HepG2 (cell line): ENCODE data around the gene ABCA4. TPM values are rescaled to one million over a fixed set of nuclear protein-coding genes. Genes with fewer than 3 reads are reported as not detected.

Experiments
- ATAC-seq: fragments of 200-7000 bp; cut with Tn5 transposase; 3 replicates; pipeline ENCODE4 v1.9.1; 2020; ENCODE audit warnings: mild to moderate bottlenecking, moderate library complexity
- BruUV-seq: library from RNA; stranded (reverse); fragments of 400-500 nt; replicated peaks from 2 replicates; lab custom pipeline; 2021; lab: Mats Ljungman, UMichigan
- CTCF ChIA-PET: fragments of 300-600 bp; formaldehyde crosslinking; extraction: SDS; loops from one replicate; lab custom pipeline; 2021; ENCODE audit warnings: low total read pairs, inconsistent platforms, low intra/inter-chr PET ratio; lab: Yijun Ruan, JAX
- POLR2A ChIA-PET: fragments of 350-600 bp; sonication (Branson Sonifier 250); formaldehyde crosslinking; loops from one replicate; lab custom pipeline; 2020; ENCODE audit warnings: antibody characterized with exemption, inconsistent platforms; lab: Yijun Ruan, JAX
- DNase-seq: peaks from one replicate; pipeline ENCODE4 v3.0.0-alpha.2; 2015; ENCODE audit warnings: low spot score
- FAIRE-seq: peaks from 3 replicates; lab custom pipeline; 2011; peaks lifted over from hg19 to GRCh38; lab: Jason Lieb, UNC
- H2AFZ ChIP-seq: one replicate; pipeline ENCODE4 v1.6.1; 2011; ENCODE audit warnings: low read length, inconsistent platforms
- H3K27ac ChIP-seq: fragments of 300-600 bp; 3 replicates; pipeline ENCODE4 v1.8.0; 2011; ENCODE audit warnings: mixed run types, mild to moderate bottlenecking, mixed read lengths, low read length, inconsistent platforms; ENCODE audit not compliant: insufficient read depth; ENCODE audit errors: extremely low read length
- H3K27me3 ChIP-seq, 2 experiments: fragments of 200-600 bp in 1 of 2; 2 replicates in 1 of 2; 3 replicates in 1 of 2; pipeline versions ENCODE4 v1.6.0 to v1.8.0; 2011; ENCODE audit warnings: low read length in 2 of 2, mild to moderate bottlenecking in 2 of 2, moderate library complexity in 2 of 2, inconsistent platforms in 1 of 2; ENCODE audit not compliant: insufficient read depth in 2 of 2, control insufficient read depth in 1 of 2
- H3K36me3 ChIP-seq, 2 experiments: fragments of 200-600 bp in 1 of 2; replicated peaks in 1 of 2; 2 replicates in 1 of 2; 3 replicates in 1 of 2; pipeline versions ENCODE4 v1.5.1 to v1.8.0; 2011; ENCODE audit warnings: low read length in 2 of 2, inconsistent platforms in 1 of 2; ENCODE audit not compliant: insufficient read depth in 2 of 2, control insufficient read depth in 1 of 2
- H3K4me1 ChIP-seq: 2 replicates; pipeline ENCODE4 v1.5.1; 2012; ENCODE audit warnings: low read length, inconsistent platforms; ENCODE audit not compliant: insufficient read depth
- H3K4me2 ChIP-seq: 2 replicates; pipeline ENCODE4 v1.6.0; 2011; ENCODE audit warnings: low read depth, low read length, inconsistent platforms
- H3K4me3 ChIP-seq, 3 experiments: fragments of 200-600 bp in 1 of 3; sonication (generic), shearing (Covaris generic) in 1 of 3; replicated peaks in 1 of 3; 2 replicates each; pipeline ENCODE4 v1.5.1; 2011 to 2016; ENCODE audit warnings: low read length in 3 of 3, inconsistent platforms in 2 of 3, low read depth in 2 of 3, mild to moderate bottlenecking in 2 of 3, control low read depth in 1 of 3, mixed read lengths in 1 of 3; ENCODE audit not compliant: insufficient read depth in 1 of 3
- H3K79me2 ChIP-seq: one replicate; pipeline ENCODE4 v1.6.1; 2011; ENCODE audit warnings: low read length, inconsistent platforms; ENCODE audit not compliant: insufficient read depth
- H3K9ac ChIP-seq: 2 replicates; pipeline ENCODE4 v1.6.0; 2011; ENCODE audit warnings: mild to moderate bottlenecking, low read depth, low read length, inconsistent platforms; ENCODE audit not compliant: insufficient read depth
- H3K9me3 ChIP-seq: 2 replicates; pipeline ENCODE4 v1.5.1; 2012; ENCODE audit warnings: mild to moderate bottlenecking, low read length
- H4K20me1 ChIP-seq: 2 replicates; pipeline ENCODE4 v1.6.0; 2011; ENCODE audit warnings: inconsistent platforms, mild to moderate bottlenecking, low read length, moderate library complexity; ENCODE audit not compliant: insufficient read depth
- ARNTL ChIP-seq: sonication (generic); formaldehyde crosslinking; IDR thresholded peaks from 2 replicates; pipeline ENCODE4 v1.4.0; 2020; ENCODE audit warnings: mild to moderate bottlenecking, missing genetic modification reagents
- ATAD3A ChIP-seq: sonication (generic); formaldehyde crosslinking; IDR thresholded peaks from 2 replicates; pipeline ENCODE4 v1.4.0; 2020; ENCODE audit warnings: missing genetic modification reagents
- ATF1 ChIP-seq: IDR thresholded peaks from 2 replicates; pipeline ENCODE4 v1.6.1; 2016; ENCODE audit warnings: mild to moderate bottlenecking, control low read depth
- ELF3 ChIP-seq: IDR thresholded peaks from 2 replicates; pipeline ENCODE4 v1.6.1; 2016; ENCODE audit warnings: missing genetic modification reagents, missing compliant biosample characterization
- FOXC1 ChIP-seq: sonication (generic); formaldehyde crosslinking; IDR thresholded peaks from 2 replicates; pipeline ENCODE4 v1.8.0; 2022; ENCODE audit warnings: mild to moderate bottlenecking, missing genetic modification reagents, borderline replicate concordance
- FOXK1 ChIP-seq: sonication (generic); formaldehyde crosslinking; IDR thresholded peaks from 2 replicates; pipeline ENCODE4 v1.4.0; 2020; ENCODE audit warnings: low read depth, missing genetic modification reagents, borderline replicate concordance
- FOXP1 ChIP-seq, 2 experiments: fragments of 450-650 bp in 1 of 2; IDR thresholded peaks; 2 replicates each; pipeline ENCODE4 v1.6.1; 2017 to 2018; ENCODE audit warnings: antibody characterized with exemption in 1 of 2
- HDAC1 ChIP-seq: sonication (generic); formaldehyde crosslinking; IDR thresholded peaks from 2 replicates; pipeline ENCODE4 v1.5.1; 2020; ENCODE audit warnings: mild to moderate bottlenecking, missing genetic modification reagents
- HOXA3 ChIP-seq: sonication (generic); formaldehyde crosslinking; IDR thresholded peaks from 2 replicates; pipeline ENCODE4 v1.5.0; 2020; ENCODE audit warnings: missing genetic modification reagents
- ISX ChIP-seq: sonication (generic); formaldehyde crosslinking; conservative IDR thresholded peaks from 2 replicates; pipeline ENCODE4 v1.5.0; 2020; ENCODE audit warnings: missing genetic modification reagents
- MEIS1 ChIP-seq: sonication (generic); formaldehyde crosslinking; IDR thresholded peaks from 2 replicates; pipeline ENCODE4 v1.9.0; 2021; ENCODE audit warnings: mild to moderate bottlenecking, missing genetic modification reagents, moderate library complexity, borderline replicate concordance
- NFIB ChIP-seq: sonication (generic); formaldehyde crosslinking; IDR thresholded peaks from 2 replicates; pipeline ENCODE4 v1.9.0; 2021; ENCODE audit warnings: missing genetic modification reagents, mild to moderate bottlenecking, borderline replicate concordance
- PHB2 ChIP-seq: fragments of 450-650 bp; IDR thresholded peaks from 2 replicates; pipeline ENCODE4 v1.6.1; 2018; ENCODE audit not compliant: partially characterized antibody
- RAD21 ChIP-seq: fragments of 450-650 bp; formaldehyde crosslinking; IDR thresholded peaks from 2 replicates; pipeline ENCODE4 v1.5.0; 2020; ENCODE audit warnings: mild to moderate bottlenecking
- RFXAP ChIP-seq: sonication (generic); formaldehyde crosslinking; IDR thresholded peaks from 2 replicates; pipeline ENCODE4 v1.4.0; 2020; ENCODE audit warnings: missing genetic modification reagents, borderline replicate concordance
- SAFB2 ChIP-seq: sonication (generic); formaldehyde crosslinking; IDR thresholded peaks from 2 replicates; pipeline ENCODE4 v1.5.1; 2020; ENCODE audit warnings: missing genetic modification reagents, low read depth, mild to moderate bottlenecking, borderline replicate concordance
- SALL1 ChIP-seq: sonication (generic); formaldehyde crosslinking; IDR thresholded peaks from 2 replicates; pipeline ENCODE4 v1.8.0; 2022; ENCODE audit warnings: mild to moderate bottlenecking, missing genetic modification reagents
- THYN1 ChIP-seq: sonication (generic); formaldehyde crosslinking; IDR thresholded peaks from 2 replicates; pipeline ENCODE4 v1.8.1; 2023; ENCODE audit warnings: low read depth, mild to moderate bottlenecking, moderate library complexity, missing genetic modification reagents, borderline replicate concordance
- ZBTB37 ChIP-seq: sonication (generic); formaldehyde crosslinking; IDR thresholded peaks from 2 replicates; pipeline ENCODE4 v1.4.0; 2020; ENCODE audit warnings: mild to moderate bottlenecking, missing genetic modification reagents
- ZBTB42 ChIP-seq: sonication (generic); formaldehyde crosslinking; IDR thresholded peaks from 2 replicates; pipeline ENCODE4 v1.5.0; 2020; ENCODE audit warnings: mild to moderate bottlenecking, missing genetic modification reagents
- ZC3H13 ChIP-seq: sonication (generic); formaldehyde crosslinking; IDR thresholded peaks from 2 replicates; pipeline ENCODE4 v1.8.1; 2023; ENCODE audit warnings: mild to moderate bottlenecking, missing genetic modification reagents, moderate library complexity
- ZNF225 ChIP-seq: sonication (generic); formaldehyde crosslinking; IDR thresholded peaks from 2 replicates; pipeline ENCODE4 v1.4.0; 2020; ENCODE audit warnings: mild to moderate bottlenecking, missing genetic modification reagents
- ZNF264 ChIP-seq: sonication (generic); formaldehyde crosslinking; IDR thresholded peaks from 2 replicates; pipeline ENCODE4 v1.4.0; 2020; ENCODE audit warnings: missing genetic modification reagents
- ZNF337 ChIP-seq: sonication (generic); formaldehyde crosslinking; IDR thresholded peaks from 2 replicates; pipeline ENCODE4 v1.5.1; 2020; ENCODE audit warnings: missing genetic modification reagents, low read depth, mild to moderate bottlenecking, borderline replicate concordance
- ZNF496 ChIP-seq: sonication (generic); formaldehyde crosslinking; IDR thresholded peaks from 2 replicates; pipeline ENCODE4 v1.8.1; 2023; ENCODE audit warnings: mild to moderate bottlenecking, moderate library complexity, missing genetic modification reagents; ENCODE audit not compliant: insufficient replicate concordance
- ZNF703 ChIP-seq: sonication (generic); formaldehyde crosslinking; IDR thresholded peaks from 2 replicates; pipeline ENCODE4 v1.5.1; 2020; ENCODE audit warnings: missing genetic modification reagents, mild to moderate bottlenecking, moderate library complexity, borderline replicate concordance
- ZNF879 ChIP-seq: sonication (generic); formaldehyde crosslinking; IDR thresholded peaks from 2 replicates; pipeline ENCODE4 v1.8.1; 2023; ENCODE audit warnings: missing genetic modification reagents
- ZSCAN22 ChIP-seq: sonication (generic); formaldehyde crosslinking; IDR thresholded peaks from 2 replicates; pipeline ENCODE4 v1.4.0; 2020; ENCODE audit warnings: mild to moderate bottlenecking, missing genetic modification reagents
- ZSCAN9 ChIP-seq: IDR thresholded peaks from 2 replicates; pipeline ENCODE4 v1.6.1; 2016; ENCODE audit warnings: borderline replicate concordance
- WGBS: methylation state at CpG from one replicate; pipeline ENCODE4 v1.1.6; 2017; ENCODE audit warnings: low lambda C conversion rate; 5-methylcytosine and 5-hydroxymethylcytosine counted together
- in situ Hi-C: cut with HindIII; loops from 2 replicates; pipeline ENCODE4 v1.10.0; 2017; ENCODE audit warnings: low pct_unique_long_range_greater_than_20kb; ENCODE audit not compliant: extremely low pct_ligation_motif_present
- intact Hi-C: fragments of 100-400 bp; cut with micrococcal nuclease; formaldehyde crosslinking; loops from one replicate; pipeline ENCODE4 v1.10.0; 2022; ENCODE audit not compliant: unreplicated experiment
- polyA plus RNA-seq, 8 experiments: library from polyadenylated mRNA; depleted of rRNA in 3 of 8; stranded (reverse) in 7 of 8; unstranded in 1 of 8; fragments of >200 nt; fragmentation: Illumina TruSeq in 4 of 8; extraction: Trizol in 4 of 8; gene quantifications; 2 replicates each; pipeline versions ENCODE4 v1.2.1 to v1.2.3, GENCODE V29; 2011 to 2016; ENCODE audit warnings: low read depth in 4 of 8, missing spikeins in 1 of 8, mixed read lengths in 1 of 8; ENCODE audit not compliant: insufficient read depth in 1 of 8
- total RNA-seq, 5 experiments: library from RNA; depleted of rRNA; stranded (reverse); fragments of >200 nt; fragmentation: Illumina TruSeq; extraction: Trizol; gene quantifications; 2 replicates each; pipeline ENCODE4 v1.2.3, GENCODE V29; 2016; ENCODE audit warnings: low read depth in 1 of 5

Gene ABCA4
- total and polyA plus RNA-seq, 2 of the 13 experiments (the other 11 are each of a cell fraction or from before 2014, with no cell fraction given) = 0.24 to 0.67 TPM

GRCh38 chr1:94039514-94039870 is 81.5 kb downstream of the ABCA4 start:
- ChIA-PET CTCF (interaction anchor here (0.6 to 2.1 kb wide), 4 partner anchors 9 to 296 kb away, joined by 3 to 17 read pairs (median 5); no protein-coding TSS in a partner anchor), POLR2A (interaction anchor here (1.2 to 1.5 kb wide), 2 partner anchors 24 to 29 kb away, joined by 3 read pairs; no protein-coding TSS in a partner anchor)
- DNase-seq = peak; percentile 75
- Histone ChIP-seq H3K4me1 (peaks cover 39% of the 10 kb centered on the region), H4K20me1 (no peaks in the 10 kb centered on the region), H3K27ac (no peak overlapping the region), H3K4me2 (no peak overlapping the region), H3K9ac (no peak overlapping the region), H3K4me3 (no peak overlapping the region), H3K9me3 (no peaks in the 10 kb centered on the region), H2AFZ (no peak overlapping the region), H3K79me2 (no peaks in the 10 kb centered on the region), H3K36me3 (no peaks in the 10 kb centered on the region), H3K27me3 (no peaks in the 10 kb centered on the region)
- FAIRE-seq = peak; percentile 76
- in situ Hi-C loops = no loop called here
- no TSS peak for BruUV-seq
- 5% methylated on average over 4 of the region's 4 CpGs for WGBS
- ATAC-seq = peak; percentile 73
- intact Hi-C loops = no loop called here
- TF ChIP-seq ZNF703 (no peak), ZC3H13 (CRISPR knock-in tag) (no peak), ZNF496 (CRISPR knock-in tag) (no peak), ZNF225 (CRISPR knock-in tag) (no peak), FOXP1 (IDR thresholded peaks at IDR 0.05) (no peak), FOXP1 (CRISPR knock-in tag; IDR thresholded peaks at IDR 0.05) (no peak), ZSCAN9 (CRISPR knock-in tag) (no peak), ATAD3A (no peak), ISX (CRISPR knock-in tag) (no peak), HOXA3 (CRISPR knock-in tag) (no peak), ZSCAN22 (CRISPR knock-in tag) (no peak), HDAC1 (CRISPR knock-in tag) (no peak), ARNTL (CRISPR knock-in tag) (no peak), SAFB2 (CRISPR knock-in tag) (no peak), ZNF264 (CRISPR knock-in tag) (no peak), ZBTB37 (no peak), ELF3 (CRISPR knock-in tag) (0 out of 2 replicates have a peak, but pooled peaks have one; percentile 11), SALL1 (CRISPR knock-in tag) (0 out of 2 replicates have a peak, but pooled peaks have one; percentile 28), FOXK1 (CRISPR knock-in tag) (no peak), FOXC1 (no peak), THYN1 (CRISPR knock-in tag) (no peak), ATF1 (CRISPR knock-in tag) (no peak), ZNF337 (CRISPR knock-in tag) (no peak), MEIS1 (no peak), NFIB (CRISPR knock-in tag) (no peak), ZBTB42 (no peak), PHB2 (no peak), ZNF879 (CRISPR knock-in tag) (no peak), RFXAP (CRISPR knock-in tag) (no peak), RAD21 (peak; percentile 72)
